HG02763 (cell line): ENCODE data around the gene AASDH.
"Not testable (repeated sequence)": the region's sequence is repeated elsewhere in the genome, so short reads cannot be mapped to it uniquely, and the experiment has no call there.

Experiments used
- ATAC-seq: cut with Tn5 transposase; IDR thresholded peaks from one replicate; pipeline ENCODE4 v1.9.1; 2021; ENCODE audit warnings: mild to moderate bottlenecking, moderate library complexity; ENCODE audit not compliant: unreplicated experiment

Gene AASDH

GRCh38 chr4:56405016-56405415 is 17.7 kb upstream of the AASDH start:
- ATAC-seq: no peak

GRCh38 chr4:56400560-56400959 is 13.3 kb upstream of the AASDH start:
- ATAC-seq: no peak

- no peak for ATAC-seq
Measured at GRCh38 chr4:56391270-56391669, 4.0 kb upstream of the AASDH start.

- no peak for ATAC-seq
Measured at GRCh38 chr4:56389558-56389957, 2.3 kb upstream of the AASDH start.

- no peak for ATAC-seq
Measured at GRCh38 chr4:56388306-56388705, 1.0 kb upstream of the AASDH start.

GRCh38 chr4:56386091-56386490 is 1.2 kb downstream of the AASDH start:
- ATAC-seq: no peak

GRCh38 chr4:56375458-56375857 is 11.8 kb downstream of the AASDH start:
- ATAC-seq: no peak

- ATAC-seq: no peak
Measured at GRCh38 chr4:56374956-56375355, 12.3 kb downstream of the AASDH start.

GRCh38 chr4:56372774-56373173 is 14.5 kb downstream of the AASDH start:
- ATAC-seq: no peak

- no peak for ATAC-seq
Measured at GRCh38 chr4:56371426-56372220, 15.7 kb downstream of the AASDH start.

- ATAC-seq: no peak
Measured at GRCh38 chr4:56370377-56370776, 16.9 kb downstream of the AASDH start.

- not testable (repeated sequence) for ATAC-seq
Measured at GRCh38 chr4:56362981-56363380, 24.3 kb downstream of the AASDH start.

GRCh38 chr4:56360071-56360470 is 27.2 kb downstream of the AASDH start:
- no peak for ATAC-seq

GRCh38 chr4:56356650-56357049 is 30.6 kb downstream of the AASDH start:
- no peak for ATAC-seq

- no peak for ATAC-seq
Measured at GRCh38 chr4:56348576-56348975, 38.7 kb downstream of the AASDH start.

- ATAC-seq: no peak
Measured at GRCh38 chr4:56345458-56345857, 41.8 kb downstream of the AASDH start.

- ATAC-seq: no peak
Measured at GRCh38 chr4:56342746-56343145, 44.5 kb downstream of the AASDH start.

GRCh38 chr4:56330691-56331090 is 56.6 kb downstream of the AASDH start:
- ATAC-seq: no peak

GRCh38 chr4:56326363-56326762 is 60.9 kb downstream of the AASDH start:
- ATAC-seq: no peak

- ATAC-seq: no peak
Measured at GRCh38 chr4:56324011-56324610, 63.2 kb downstream of the AASDH start.

- ATAC-seq: no peak
Measured at GRCh38 chr4:56323327-56323726, 64.0 kb downstream of the AASDH start.

GRCh38 chr4:56321251-56321650 is 66.0 kb downstream of the AASDH start:
- ATAC-seq: no peak

GRCh38 chr4:56320293-56320692 is 67.0 kb downstream of the AASDH start:
- ATAC-seq: no peak
